ENCODE data around the gene DOP1B. TPM values are rescaled to one million over a fixed set of nuclear protein-coding genes. Genes with fewer than 3 reads are reported as not detected.

DOP1B gene
- total RNA-seq, 1 experiment from 2014 or later = 7.1 TPM

- CTCF ChIA-PET = no interaction called here
- no peak overlapping the region for H3K4me3 Mint-ChIP-seq (ENCODE audit: low read depth, unreplicated experiment)
- DNase-seq = no peak
- no peaks in the 10 kb centered on the region for H3K27me3 Mint-ChIP-seq (ENCODE audit: unreplicated experiment)
- TF ChIP-seq CTCF (IDR thresholded peaks at IDR 0.05; ENCODE audit: unreplicated experiment) = no peak
- no TSS peak for BruUV-seq (replicated peaks)
- intact Hi-C loops (cut with micrococcal nuclease; ENCODE audit: unreplicated experiment) = no loop called here
- H3K9me3 Mint-ChIP-seq (ENCODE audit: low read depth, unreplicated experiment) = no peaks in the 10 kb centered on the region
- H3K4me1 Mint-ChIP-seq (ENCODE audit: low read depth, unreplicated experiment) = peaks cover 20% of the 10 kb centered on the region
- no peak overlapping the region for H3K27ac Mint-ChIP-seq (ENCODE audit: unreplicated experiment)
- H3K36me3 Mint-ChIP-seq (ENCODE audit: insufficient read depth, unreplicated experiment) = no peaks in the 10 kb centered on the region
These were observed 43.5 kb downstream of the DOP1B start for GRCh38 chr21:36200081-36200561.

GRCh38 chr21:36202726-36203602 is 46.3 kb downstream of the DOP1B start:
- BruUV-seq (replicated peaks) = no TSS peak

GRCh38 chr21:36203603-36203889 is 46.9 kb downstream of the DOP1B start:
- H3K9me3 Mint-ChIP-seq (ENCODE audit: low read depth, unreplicated experiment) = no peaks in the 10 kb centered on the region
- intact Hi-C loops (cut with micrococcal nuclease; ENCODE audit: unreplicated experiment) = no loop called here
- BruUV-seq (replicated peaks) = no TSS peak
- TF ChIP-seq CTCF (IDR thresholded peaks at IDR 0.05; ENCODE audit: unreplicated experiment) = no peak
- CTCF ChIA-PET = interaction anchor here (1.2 kb wide), 2 partner anchors 48 to 51 kb away, joined by 3 to 5 read pairs; no protein-coding TSS in a partner anchor
- DNase-seq = peak; percentile 49
- no peaks in the 10 kb centered on the region for H3K27me3 Mint-ChIP-seq (ENCODE audit: unreplicated experiment)
- no peaks in the 10 kb centered on the region for H3K36me3 Mint-ChIP-seq (ENCODE audit: insufficient read depth, unreplicated experiment)
- H3K4me3 Mint-ChIP-seq (ENCODE audit: low read depth, unreplicated experiment) = no peak overlapping the region
- H3K27ac Mint-ChIP-seq (ENCODE audit: unreplicated experiment) = peak overlapping the region; percentile 30
- peaks cover 20% of the 10 kb centered on the region for H3K4me1 Mint-ChIP-seq (ENCODE audit: low read depth, unreplicated experiment)

More at GRCh38 chr21:36202726-36203602, 46.3 kb downstream of the DOP1B start:
- H3K4me3 Mint-ChIP-seq (ENCODE audit: low read depth, unreplicated experiment) = no peak overlapping the region
- intact Hi-C loops (cut with micrococcal nuclease; ENCODE audit: unreplicated experiment) = no loop called here
- no peak for DNase-seq
- CTCF ChIA-PET = interaction anchor here (1.1 to 1.2 kb wide), 2 partner anchors 15 to 48 kb away, joined by 3 to 4 read pairs; no protein-coding TSS in a partner anchor
- no peaks in the 10 kb centered on the region for H3K36me3 Mint-ChIP-seq (ENCODE audit: insufficient read depth, unreplicated experiment)
- H3K27ac Mint-ChIP-seq (ENCODE audit: unreplicated experiment) = peak overlapping the region; percentile 30
- peaks cover 20% of the 10 kb centered on the region for H3K4me1 Mint-ChIP-seq (ENCODE audit: low read depth, unreplicated experiment)
- H3K9me3 Mint-ChIP-seq (ENCODE audit: low read depth, unreplicated experiment) = no peaks in the 10 kb centered on the region
- H3K27me3 Mint-ChIP-seq (ENCODE audit: unreplicated experiment) = no peaks in the 10 kb centered on the region
- no peak for TF ChIP-seq CTCF (IDR thresholded peaks at IDR 0.05; ENCODE audit: unreplicated experiment)

- H3K27me3 Mint-ChIP-seq (ENCODE audit: unreplicated experiment) = no peaks in the 10 kb centered on the region
- no peak overlapping the region for H3K4me3 Mint-ChIP-seq (ENCODE audit: low read depth, unreplicated experiment)
- CTCF ChIA-PET = no interaction called here
- intact Hi-C loops (cut with micrococcal nuclease; ENCODE audit: unreplicated experiment) = no loop called here
- no peak for DNase-seq
- no peak for TF ChIP-seq CTCF (IDR thresholded peaks at IDR 0.05; ENCODE audit: unreplicated experiment)
- H3K27ac Mint-ChIP-seq (ENCODE audit: unreplicated experiment) = no peak overlapping the region
- no TSS peak for BruUV-seq (replicated peaks)
- H3K9me3 Mint-ChIP-seq (ENCODE audit: low read depth, unreplicated experiment) = no peaks in the 10 kb centered on the region
- H3K36me3 Mint-ChIP-seq (ENCODE audit: insufficient read depth, unreplicated experiment) = peaks cover 8% of the 10 kb centered on the region
- peaks cover 28% of the 10 kb centered on the region for H3K4me1 Mint-ChIP-seq (ENCODE audit: low read depth, unreplicated experiment)
These were observed 48.4 kb downstream of the DOP1B start for GRCh38 chr21:36204980-36205379.
